Measurements from ENCODE around the gene TMEM106A.
"Not testable (repeated sequence)": the region's sequence is repeated elsewhere in the genome, so short reads cannot be mapped to it uniquely, and the experiment has no call there.

DNA sequence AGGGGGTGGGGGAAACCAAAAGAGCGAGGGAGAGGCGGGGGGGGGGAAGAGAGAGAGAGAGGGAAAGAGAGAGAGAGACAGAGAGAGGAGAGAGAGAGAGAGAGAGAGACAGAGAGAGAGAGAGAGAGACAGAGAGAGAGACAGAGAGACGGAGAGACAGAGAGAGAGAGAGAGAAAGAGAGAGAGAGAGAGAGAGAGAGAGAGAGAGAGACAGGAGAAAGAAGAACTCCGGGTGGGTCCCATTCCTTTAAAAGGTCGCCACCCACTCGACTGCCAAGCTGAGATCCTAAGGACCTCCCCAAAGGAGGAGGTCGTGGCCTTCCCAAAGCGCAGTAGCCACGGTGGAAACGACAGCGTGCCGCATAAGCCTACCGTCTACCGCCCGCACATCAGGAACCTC, 21.6 kb downstream of the TMEM106A start:
- TF ChIP-seq EP300 (IDR thresholded peaks at IDR 0.05): not testable (repeated sequence)
- TF ChIP-seq, protein P1, sequence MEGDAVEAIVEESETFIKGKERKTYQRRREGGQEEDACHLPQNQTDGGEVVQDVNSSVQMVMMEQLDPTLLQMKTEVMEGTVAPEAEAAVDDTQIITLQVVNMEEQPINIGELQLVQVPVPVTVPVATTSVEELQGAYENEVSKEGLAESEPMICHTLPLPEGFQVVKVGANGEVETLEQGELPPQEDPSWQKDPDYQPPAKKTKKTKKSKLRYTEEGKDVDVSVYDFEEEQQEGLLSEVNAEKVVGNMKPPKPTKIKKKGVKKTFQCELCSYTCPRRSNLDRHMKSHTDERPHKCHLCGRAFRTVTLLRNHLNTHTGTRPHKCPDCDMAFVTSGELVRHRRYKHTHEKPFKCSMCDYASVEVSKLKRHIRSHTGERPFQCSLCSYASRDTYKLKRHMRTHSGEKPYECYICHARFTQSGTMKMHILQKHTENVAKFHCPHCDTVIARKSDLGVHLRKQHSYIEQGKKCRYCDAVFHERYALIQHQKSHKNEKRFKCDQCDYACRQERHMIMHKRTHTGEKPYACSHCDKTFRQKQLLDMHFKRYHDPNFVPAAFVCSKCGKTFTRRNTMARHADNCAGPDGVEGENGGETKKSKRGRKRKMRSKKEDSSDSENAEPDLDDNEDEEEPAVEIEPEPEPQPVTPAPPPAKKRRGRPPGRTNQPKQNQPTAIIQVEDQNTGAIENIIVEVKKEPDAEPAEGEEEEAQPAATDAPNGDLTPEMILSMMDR (IDR thresholded peaks at IDR 0.05): not testable (repeated sequence)

All from esophagus muscularis mucosa (tissue), 3 donors.